HG02973 (cell line): ENCODE measurements around the gene SHROOM2.
A peak's percentile ranks its signal among the peaks of the same experiment; 100 is the strongest.

Experiments
- ATAC-seq: cut with Tn5 transposase; IDR thresholded peaks from one replicate; pipeline ENCODE4 v1.9.1; 2021; ENCODE audit warnings: moderate library complexity; ENCODE audit not compliant: unreplicated experiment

The SHROOM2 gene

DNA sequence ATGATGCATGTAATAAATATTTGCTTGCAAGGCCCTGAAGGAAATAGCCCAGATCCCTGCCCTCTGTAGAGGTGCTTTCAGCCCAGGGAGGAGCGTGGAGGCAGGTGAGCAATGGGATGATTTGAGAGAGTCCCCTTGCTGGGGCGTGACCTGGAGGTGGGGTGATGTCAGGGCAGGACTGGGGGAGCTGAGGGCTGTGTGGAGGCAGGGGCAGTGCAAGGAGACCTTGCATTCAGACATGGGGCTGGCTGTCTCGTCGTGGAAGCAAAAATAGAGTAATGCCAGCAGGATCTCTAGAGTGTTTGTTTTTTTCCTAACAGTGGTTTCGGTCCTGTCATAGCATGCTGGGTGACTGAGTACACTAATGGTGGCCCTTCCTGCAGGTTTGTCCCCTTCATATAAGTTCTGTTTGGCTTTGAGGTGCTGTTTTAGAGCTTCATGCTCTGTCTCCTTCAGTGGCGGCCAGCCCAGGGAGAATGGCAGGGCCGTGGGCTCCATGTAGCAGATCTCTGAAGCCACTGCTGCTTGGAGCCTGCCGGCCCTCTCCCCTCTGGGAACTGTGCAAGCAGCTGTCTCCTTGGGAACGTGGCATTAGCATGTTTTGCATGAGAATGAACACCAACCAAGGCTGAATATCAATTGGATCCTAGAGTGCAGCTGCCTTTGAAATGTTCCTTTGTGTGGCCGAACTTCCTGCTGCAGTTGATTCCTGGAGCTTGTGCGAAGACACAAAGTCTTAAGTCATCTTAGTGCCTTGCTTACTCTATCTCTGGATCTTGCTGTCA lies 141.7 kb downstream of the SHROOM2 start:
- no peak for ATAC-seq

GRCh38 chrX:9935436-9935835 lies 149.2 kb downstream of the SHROOM2 start:
- no peak for ATAC-seq

DNA sequence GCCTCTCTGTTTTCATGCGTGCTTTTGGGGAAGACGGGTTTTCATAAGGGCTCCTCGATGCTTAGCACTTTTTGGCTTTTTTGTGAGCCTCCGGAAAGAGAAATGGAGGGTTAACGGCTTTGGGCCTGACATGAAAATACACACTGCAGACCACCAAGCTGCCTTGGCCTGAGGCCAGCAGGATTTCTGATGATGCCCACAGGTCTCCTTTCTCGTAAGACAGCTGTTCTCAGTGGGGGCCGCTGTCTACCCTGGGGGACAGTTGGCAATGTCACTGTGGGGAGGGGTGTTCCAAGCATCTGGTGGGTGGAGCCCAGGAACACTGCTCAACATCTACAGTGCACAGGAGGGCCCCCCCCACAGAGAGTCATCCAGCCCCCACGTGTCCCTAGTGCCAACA lies 151.5 kb downstream of the SHROOM2 start:
- no peak for ATAC-seq

- no peak for ATAC-seq
These were observed 152.3 kb downstream of the SHROOM2 start for GRCh38 chrX:9938516-9938915.

DNA sequence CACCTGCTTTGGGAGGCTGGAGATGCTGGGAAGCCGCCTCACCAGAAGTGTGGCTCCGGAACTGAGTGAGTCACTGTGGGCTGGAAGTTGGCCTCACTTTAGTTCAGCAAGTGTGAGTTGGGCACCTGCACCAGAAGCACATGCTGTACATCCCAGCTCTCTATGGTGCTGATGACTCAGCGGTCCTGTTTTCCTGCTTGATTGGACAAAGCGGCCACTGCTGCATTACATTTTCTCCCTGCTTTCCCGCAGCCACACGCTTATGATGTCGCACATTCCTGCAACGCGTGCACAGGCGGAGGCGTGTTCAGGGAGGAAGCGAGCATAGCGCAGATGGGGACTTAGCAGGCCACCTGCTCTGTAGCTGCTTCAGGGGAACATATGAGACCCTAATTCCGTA lies 154.2 kb downstream of the SHROOM2 start:
- no peak for ATAC-seq

GRCh38 chrX:9942086-9942485 lies 155.9 kb downstream of the SHROOM2 start:
- peak; percentile 89 for ATAC-seq

DNA sequence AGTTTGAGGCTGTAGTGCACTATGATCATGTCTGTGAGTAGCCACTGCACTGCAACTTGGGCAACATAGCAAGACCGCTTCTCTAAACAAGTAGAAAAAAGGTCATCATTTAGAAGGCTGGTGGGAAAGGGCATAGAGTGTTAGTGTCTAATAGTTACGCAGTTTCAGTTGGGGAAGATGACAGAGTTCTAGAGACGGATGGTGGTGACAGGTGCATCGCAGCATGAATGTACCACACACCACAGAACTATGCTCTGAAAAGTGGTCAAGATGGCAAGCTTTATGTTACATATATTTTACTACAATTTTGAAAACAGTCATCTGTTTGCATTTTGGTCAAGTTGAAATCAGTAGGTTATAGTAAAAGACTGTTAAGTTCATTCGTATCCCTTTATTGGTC lies 157.2 kb downstream of the SHROOM2 start:
- no peak for ATAC-seq

DNA sequence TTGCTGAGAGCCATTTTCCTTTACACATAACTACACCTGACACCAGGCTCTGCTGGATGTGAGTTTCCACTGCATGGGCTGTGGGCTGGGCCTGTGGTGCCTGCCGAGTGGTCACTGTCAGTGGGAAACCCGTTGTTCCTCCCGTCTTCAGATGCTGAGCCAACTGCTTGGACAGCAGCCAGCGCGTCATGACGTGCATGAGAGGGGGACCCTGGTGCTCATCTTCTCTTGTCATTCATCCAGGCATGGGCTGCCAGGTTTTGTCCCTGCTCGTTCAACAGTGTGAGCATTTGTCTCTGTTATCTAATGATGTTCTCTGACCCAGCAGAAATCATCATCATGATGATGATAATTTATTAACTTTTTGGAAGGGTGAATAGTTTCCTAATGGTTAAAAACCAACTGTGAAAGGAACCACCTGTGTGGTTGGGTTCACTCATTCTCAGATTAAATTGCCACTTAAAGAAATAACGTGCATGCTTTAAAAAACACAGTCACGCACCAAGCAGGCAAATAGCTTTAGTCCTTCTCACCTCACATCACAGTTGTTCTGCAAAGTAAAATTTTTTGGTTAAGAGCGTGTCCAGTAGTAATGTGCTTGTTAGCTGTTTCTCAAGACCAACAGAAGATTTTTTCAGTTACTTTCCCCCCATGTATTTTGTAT lies 161.0 kb downstream of the SHROOM2 start:
- ATAC-seq: no peak

- no peak for ATAC-seq
These were observed 162.2 kb downstream of the SHROOM2 start for GRCh38 chrX:9948406-9948805.

- no peak for ATAC-seq
These were observed 166.1 kb downstream of the SHROOM2 start for GRCh38 chrX:9952300-9952699.

GRCh38 chrX:9953396-9953795 lies 167.2 kb downstream of the SHROOM2 start:
- no peak for ATAC-seq

GRCh38 chrX:9955506-9955905 lies 169.3 kb downstream of the SHROOM2 start:
- no peak for ATAC-seq

DNA sequence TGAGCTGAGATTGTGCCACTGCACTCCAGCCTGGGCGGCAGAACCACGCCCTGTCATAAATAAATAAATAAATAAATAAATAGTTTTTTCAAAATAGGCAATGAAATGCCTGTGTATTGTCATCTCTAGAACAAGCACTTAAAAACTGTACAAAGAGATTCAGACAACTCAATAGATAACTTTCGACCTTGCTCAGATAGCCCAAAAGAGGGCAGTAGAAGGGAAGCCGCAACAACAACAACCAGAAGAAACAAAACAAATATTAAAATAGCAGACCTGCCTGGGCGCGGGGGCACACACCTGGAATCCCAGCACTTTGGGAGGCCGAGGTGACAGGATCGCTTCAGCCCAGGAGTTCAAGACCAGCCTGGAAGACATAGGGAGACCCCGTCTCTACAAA lies 171.5 kb downstream of the SHROOM2 start:
- ATAC-seq: no peak

DNA sequence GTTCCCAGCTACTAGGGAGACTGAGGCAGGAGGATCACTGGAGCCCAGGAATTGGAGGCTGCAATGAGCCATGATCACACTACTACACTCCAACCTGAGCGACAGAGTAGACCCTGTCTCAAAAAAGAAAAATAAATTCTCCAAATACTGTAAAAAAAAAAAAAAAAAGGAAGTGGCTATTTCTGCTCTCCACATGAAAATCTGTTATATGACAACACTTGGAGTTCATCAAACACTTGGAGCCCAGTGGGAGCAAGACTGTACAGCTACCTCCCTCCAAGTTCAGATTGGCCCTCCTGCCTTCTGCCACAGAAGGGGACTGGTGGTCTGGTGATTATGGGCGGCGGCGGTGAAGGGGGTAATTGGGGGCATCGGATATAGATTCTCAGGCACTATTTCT lies 172.0 kb downstream of the SHROOM2 start:
- ATAC-seq: no peak

GRCh38 chrX:9961750-9962149 lies 175.5 kb downstream of the SHROOM2 start:
- no peak for ATAC-seq

GRCh38 chrX:9966775-9967408 lies 180.7 kb downstream of the SHROOM2 start, which contains the start of gene CLDN34:
Gene CLDN34 (plus strand): TSS chrX:9967358. CDS start chrX:9967358, 0 bp downstream.
- no peak for ATAC-seq

DNA sequence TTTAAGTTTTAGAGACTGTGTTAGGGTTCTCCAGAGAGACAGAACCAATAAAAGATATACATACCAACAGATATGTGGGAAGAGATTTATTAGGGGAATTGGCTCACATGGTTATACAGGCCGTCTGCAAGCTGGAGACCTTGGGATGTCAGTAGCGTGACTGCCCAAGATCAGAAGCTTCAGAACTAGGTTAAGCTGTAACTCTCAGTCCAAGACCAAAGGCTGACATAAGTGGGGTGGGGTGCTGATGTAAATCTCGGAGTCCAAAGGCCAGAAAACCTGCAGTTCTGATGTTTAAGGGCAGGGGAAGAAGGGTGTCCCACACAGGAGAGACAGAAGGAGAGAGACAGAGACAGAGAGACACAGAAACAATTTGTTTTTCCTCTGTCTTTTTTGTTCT lies 191.4 kb downstream of the SHROOM2 start:
- ATAC-seq: no peak

DNA sequence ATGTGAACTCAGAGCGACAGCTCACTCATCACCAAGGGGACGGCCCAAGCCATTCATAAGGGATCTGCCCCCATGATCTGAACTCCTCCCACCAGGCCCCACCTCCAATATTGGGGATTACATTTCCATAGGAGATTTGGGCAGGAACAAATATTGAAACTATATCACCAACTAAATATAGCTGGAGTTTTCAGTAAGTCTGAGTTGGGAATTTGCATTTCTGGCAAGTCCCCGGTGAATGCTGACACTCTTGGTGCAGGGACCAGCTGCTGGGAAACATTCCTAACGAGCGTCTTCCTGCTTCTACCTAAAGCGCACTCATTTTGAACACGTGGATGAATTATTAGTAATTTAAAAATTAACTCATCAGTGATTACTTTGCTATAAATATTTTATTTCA lies 194.2 kb downstream of the SHROOM2 start:
- ATAC-seq: no peak

DNA sequence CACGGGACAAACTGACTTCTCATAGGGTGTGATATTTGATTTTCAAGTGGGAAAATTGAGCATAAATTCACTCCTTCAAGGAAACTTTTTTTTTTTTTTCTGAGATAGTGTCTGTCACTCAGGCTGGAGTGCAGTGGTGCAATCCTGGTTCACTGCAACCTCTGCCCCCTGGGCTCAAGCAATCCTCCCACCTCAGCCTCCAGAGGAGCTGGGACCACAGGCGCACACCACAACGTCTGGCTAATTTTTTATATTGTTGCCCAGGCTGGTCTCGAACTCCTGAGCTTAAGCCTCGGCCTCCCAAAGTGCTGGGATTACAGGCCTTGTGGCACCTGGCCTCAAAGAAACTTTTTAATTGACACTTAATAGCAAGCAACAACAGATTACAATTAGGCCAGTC lies 194.7 kb downstream of the SHROOM2 start:
- ATAC-seq: no peak

GRCh38 chrX:9983441-9983840 lies 197.2 kb downstream of the SHROOM2 start:
- ATAC-seq: no peak

DNA sequence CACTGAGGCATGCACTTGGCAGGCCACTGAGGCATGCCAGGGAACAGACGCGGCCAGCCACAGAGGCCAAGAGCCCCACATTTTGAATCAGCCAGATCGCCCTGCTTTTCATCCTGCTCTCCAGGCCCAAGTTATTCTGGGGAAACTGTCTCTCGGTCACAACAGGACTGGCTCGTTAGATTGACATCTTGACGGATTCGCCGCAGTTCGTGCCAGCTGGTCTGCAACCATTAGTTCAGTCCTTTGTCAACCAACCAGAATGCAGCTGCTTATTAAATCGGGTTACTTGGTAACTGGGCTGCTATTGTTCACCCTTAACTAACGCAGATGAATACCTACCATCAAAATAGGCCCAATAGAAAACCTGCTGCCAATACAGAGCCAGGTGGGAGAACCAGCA lies 197.6 kb downstream of the SHROOM2 start:
- no peak for ATAC-seq

GRCh38 chrX:9988762-9989161 lies 202.5 kb downstream of the SHROOM2 start:
- no peak for ATAC-seq
